ENCODE measurements around the gene HOXC6. TPM values are rescaled to one million over a fixed set of nuclear protein-coding genes. Genes with fewer than 3 reads are reported as not detected.
"Not testable (repeated sequence)": the region's sequence is repeated elsewhere in the genome, so short reads cannot be mapped to it uniquely, and the experiment has no call there.

The HOXC6 gene
- total and polyA plus RNA-seq, 4 donors = 0.18 to 0.71 (median 0.35) TPM

DNA sequence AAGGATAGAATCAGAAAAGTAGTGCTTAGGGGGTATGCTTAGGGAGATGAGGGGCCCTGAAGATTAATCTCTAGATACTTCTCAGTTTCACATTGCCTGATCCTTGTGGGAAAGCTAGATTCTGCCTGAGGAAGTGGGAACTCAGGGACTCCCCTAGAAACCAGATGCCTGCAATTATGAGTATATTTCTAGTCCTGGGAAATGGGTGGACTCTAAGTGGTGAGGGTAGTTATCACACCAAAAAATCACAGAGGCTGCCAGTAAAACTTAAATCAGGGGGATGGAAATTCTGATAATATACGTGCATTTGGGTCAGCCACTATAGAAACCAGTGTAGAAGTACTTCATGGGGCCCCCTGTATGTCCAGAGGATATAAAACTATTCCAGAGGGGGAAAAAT, 43.7 kb downstream of the HOXC6 start:
- DNase-seq = no peak
- no peaks in the 10 kb centered on the region for H3K36me3 ChIP-seq (ENCODE audit: control insufficient read depth in 4 of 4, insufficient read depth in 4 of 4, low read length in 4 of 4)

DNA sequence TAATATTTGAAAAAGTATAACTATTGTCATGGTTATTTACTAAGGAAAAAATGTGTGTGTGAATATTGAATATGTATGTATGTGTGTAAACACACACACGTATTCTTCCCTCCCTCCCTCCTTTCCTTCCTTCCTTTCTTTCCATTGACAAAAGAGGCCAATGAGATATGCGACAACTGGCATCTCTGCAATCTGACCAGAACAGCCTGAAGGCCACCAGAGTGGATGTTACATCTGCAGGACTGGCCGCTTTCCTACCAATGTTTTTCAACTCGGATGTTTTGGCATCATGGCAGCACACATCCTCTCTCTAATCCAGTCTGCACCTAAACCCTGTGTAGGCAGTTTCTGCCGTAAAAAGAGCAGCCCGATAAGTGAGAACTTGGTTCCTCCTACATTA, 46.1 kb downstream of the HOXC6 start:
- Histone ChIP-seq H3K27ac (ENCODE audit: low read depth in 1 of 2, low read length in 1 of 2) (no peak overlapping the region), H3K27me3 (ENCODE audit: control insufficient read depth in 3 of 3, insufficient read depth in 3 of 3, low read length in 2 of 3) (peaks cover 0 to 39% (median 19%) of the 10 kb centered on the region in 3 donors), H3K4me1 (ENCODE audit: control insufficient read depth in 5 of 5, insufficient read depth in 5 of 5, low read length in 5 of 5) (no peaks in the 10 kb centered on the region), H3K4me3 (no peak overlapping the region), H3K9ac (ENCODE audit: insufficient read depth in 1 of 2, low read length in 2 of 2) (no peak overlapping the region), H3K36me3 (ENCODE audit: control insufficient read depth in 4 of 4, insufficient read depth in 4 of 4, low read length in 4 of 4) (no peaks in the 10 kb centered on the region), H3K9me3 (ENCODE audit: control insufficient read depth in 4 of 4, insufficient read depth in 3 of 4, low read length in 3 of 4) (peaks cover 0 to 4% (median 0%) of the 10 kb centered on the region in 4 donors)
- ATAC-seq (ENCODE audit: insufficient read depth, low FRiP score) = no peak
- TF ChIP-seq CTCF (IDR thresholded peaks at IDR 0.05; ENCODE audit: control extremely low read depth, extremely low read depth) = no peak
- whole genome bisulfite sequencing, 2 donors = 71 to 76% methylated on average over 6 of the region's 6 CpGs
- DNase-seq = no peak

More for the DNA sequence above, 43.7 kb downstream of the HOXC6 start:
- no peak for ATAC-seq (ENCODE audit: insufficient read depth, low FRiP score)
- Histone ChIP-seq H3K27ac (ENCODE audit: low read depth in 1 of 2, low read length in 1 of 2) (no peak overlapping the region), H3K4me1 (ENCODE audit: control insufficient read depth in 5 of 5, insufficient read depth in 5 of 5, low read length in 5 of 5) (peaks cover 0 to 12% (median 0%) of the 10 kb centered on the region in 5 donors), H3K9me3 (ENCODE audit: control insufficient read depth in 4 of 4, insufficient read depth in 3 of 4, low read length in 3 of 4) (peaks cover 0 to 4% (median 0%) of the 10 kb centered on the region in 4 donors), H3K27me3 (ENCODE audit: control insufficient read depth in 3 of 3, insufficient read depth in 3 of 3, low read length in 2 of 3) (peaks cover 0 to 32% (median 16%) of the 10 kb centered on the region in 3 donors), H3K4me3 (no peak overlapping the region), H3K9ac (ENCODE audit: insufficient read depth in 1 of 2, low read length in 2 of 2) (no peak overlapping the region)
- TF ChIP-seq CTCF (IDR thresholded peaks at IDR 0.05; ENCODE audit: control extremely low read depth, extremely low read depth) = no peak
- WGBS, 2 donors = 33 to 76% methylated on average over 1 of the region's 1 CpG

GRCh38 chr12:54075409-54075808, 47.2 kb downstream of the HOXC6 start:
- H3K4me3 ChIP-seq = no peak overlapping the region
- H3K36me3 ChIP-seq (ENCODE audit: control insufficient read depth in 4 of 4, insufficient read depth in 4 of 4, low read length in 4 of 4) = no peaks in the 10 kb centered on the region
- no peaks in the 10 kb centered on the region for H3K4me1 ChIP-seq (ENCODE audit: control insufficient read depth in 5 of 5, insufficient read depth in 5 of 5, low read length in 5 of 5)
- DNase-seq (no peak), ATAC-seq (ENCODE audit: insufficient read depth, low FRiP score) (no peak)
- no peak for TF ChIP-seq CTCF (IDR thresholded peaks at IDR 0.05; ENCODE audit: control extremely low read depth, extremely low read depth)
- H3K27me3 ChIP-seq (ENCODE audit: control insufficient read depth in 3 of 3, insufficient read depth in 3 of 3, low read length in 2 of 3) = peaks cover 0 to 43% (median 19%) of the 10 kb centered on the region in 3 donors
- peaks cover 0 to 4% (median 0%) of the 10 kb centered on the region in 4 donors for H3K9me3 ChIP-seq (ENCODE audit: control insufficient read depth in 4 of 4, insufficient read depth in 3 of 4, low read length in 3 of 4)
- no peak overlapping the region for H3K27ac ChIP-seq (ENCODE audit: low read depth in 1 of 2, low read length in 1 of 2)
- WGBS, 2 donors = 50 to 58% methylated on average over 6 of the region's 6 CpGs
- no peak overlapping the region for H3K9ac ChIP-seq (ENCODE audit: insufficient read depth in 1 of 2, low read length in 2 of 2)

DNA sequence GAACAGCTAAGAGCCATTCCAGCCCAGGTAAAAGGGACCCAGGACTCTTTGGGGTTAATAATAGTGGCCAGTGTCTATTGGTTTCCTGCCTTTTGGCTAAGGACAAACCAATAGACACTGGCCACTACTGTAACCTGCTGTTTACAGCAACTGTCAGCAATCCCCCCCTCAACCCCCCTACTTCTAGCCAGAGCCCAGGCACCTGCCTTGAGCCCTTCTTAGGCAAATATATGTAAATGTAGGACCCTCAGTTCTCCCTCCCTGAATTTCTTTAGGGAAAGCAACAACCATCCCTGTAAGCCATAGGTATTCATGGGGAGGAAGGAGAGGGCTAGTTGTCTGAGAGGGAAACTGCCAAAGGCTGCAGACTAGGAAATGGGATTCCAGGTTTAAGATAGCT, 47.7 kb downstream of the HOXC6 start:
- H3K36me3 ChIP-seq (ENCODE audit: control insufficient read depth in 4 of 4, insufficient read depth in 4 of 4, low read length in 4 of 4) = no peaks in the 10 kb centered on the region
- no peaks in the 10 kb centered on the region for H3K4me1 ChIP-seq (ENCODE audit: control insufficient read depth in 5 of 5, insufficient read depth in 5 of 5, low read length in 5 of 5)
- peaks cover 0 to 4% (median 0%) of the 10 kb centered on the region in 4 donors for H3K9me3 ChIP-seq (ENCODE audit: control insufficient read depth in 4 of 4, insufficient read depth in 3 of 4, low read length in 3 of 4)
- no peak overlapping the region for H3K27ac ChIP-seq (ENCODE audit: low read depth in 1 of 2, low read length in 1 of 2)
- TF ChIP-seq CTCF (IDR thresholded peaks at IDR 0.05; ENCODE audit: control extremely low read depth, extremely low read depth) = no peak
- peaks cover 0 to 45% (median 19%) of the 10 kb centered on the region in 3 donors for H3K27me3 ChIP-seq (ENCODE audit: control insufficient read depth in 3 of 3, insufficient read depth in 3 of 3, low read length in 2 of 3)
- no peak for ATAC-seq (ENCODE audit: insufficient read depth, low FRiP score)
- no peak overlapping the region for H3K4me3 ChIP-seq
- DNase-seq = no peak
- no peak overlapping the region for H3K9ac ChIP-seq (ENCODE audit: insufficient read depth in 1 of 2, low read length in 2 of 2)

DNA sequence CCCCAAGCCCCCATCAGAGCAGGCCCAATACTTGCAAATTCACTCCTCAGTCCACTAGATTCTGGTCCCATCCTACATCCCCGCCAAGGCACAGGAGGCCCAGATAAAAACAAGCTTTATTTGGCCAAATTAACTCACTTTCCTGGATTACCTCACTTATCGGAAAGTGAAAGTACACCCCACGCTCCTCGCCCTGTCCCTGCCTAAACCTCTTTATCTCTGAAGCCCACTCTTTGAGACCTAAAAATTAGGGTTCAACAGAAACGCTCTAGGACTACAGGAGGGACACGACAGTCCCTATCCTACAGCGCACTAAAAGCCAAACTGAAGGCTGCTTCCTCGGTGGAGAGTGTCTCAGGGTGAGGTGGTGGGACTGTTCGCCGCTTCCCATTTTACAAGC, 49.6 kb downstream of the HOXC6 start:
- H3K9ac ChIP-seq (ENCODE audit: insufficient read depth in 1 of 2, low read length in 2 of 2); H3K27ac ChIP-seq (ENCODE audit: low read depth in 1 of 2, low read length in 1 of 2); H3K9me3 ChIP-seq (ENCODE audit: control insufficient read depth in 4 of 4, insufficient read depth in 3 of 4, low read length in 3 of 4); ATAC-seq (ENCODE audit: insufficient read depth, low FRiP score); H3K4me3 ChIP-seq; H3K4me1 ChIP-seq (ENCODE audit: control insufficient read depth in 5 of 5, insufficient read depth in 5 of 5, low read length in 5 of 5); DNase-seq; H3K36me3 ChIP-seq (ENCODE audit: control insufficient read depth in 4 of 4, insufficient read depth in 4 of 4, low read length in 4 of 4): not testable (repeated sequence)
- WGBS, 2 donors = 67 to 74% methylated on average over 10 of the region's 10 CpGs
- H3K27me3 ChIP-seq (ENCODE audit: control insufficient read depth in 3 of 3, insufficient read depth in 3 of 3, low read length in 2 of 3) = peaks cover 0 to 36% (median 11%) of the 10 kb centered on the region in 3 donors
